GM19463 (cell line): ENCODE results near the gene MAML1.
"Not testable (repeated sequence)": the region's sequence is repeated elsewhere in the genome, so short reads cannot be mapped to it uniquely, and the experiment has no call there.

ENCODE experiments used
- ATAC-seq: cut with Tn5 transposase; IDR thresholded peaks from one replicate; pipeline ENCODE4 v1.9.1; 2021; ENCODE audit warnings: mild to moderate bottlenecking, moderate library complexity; ENCODE audit not compliant: unreplicated experiment

Gene MAML1, protein sequence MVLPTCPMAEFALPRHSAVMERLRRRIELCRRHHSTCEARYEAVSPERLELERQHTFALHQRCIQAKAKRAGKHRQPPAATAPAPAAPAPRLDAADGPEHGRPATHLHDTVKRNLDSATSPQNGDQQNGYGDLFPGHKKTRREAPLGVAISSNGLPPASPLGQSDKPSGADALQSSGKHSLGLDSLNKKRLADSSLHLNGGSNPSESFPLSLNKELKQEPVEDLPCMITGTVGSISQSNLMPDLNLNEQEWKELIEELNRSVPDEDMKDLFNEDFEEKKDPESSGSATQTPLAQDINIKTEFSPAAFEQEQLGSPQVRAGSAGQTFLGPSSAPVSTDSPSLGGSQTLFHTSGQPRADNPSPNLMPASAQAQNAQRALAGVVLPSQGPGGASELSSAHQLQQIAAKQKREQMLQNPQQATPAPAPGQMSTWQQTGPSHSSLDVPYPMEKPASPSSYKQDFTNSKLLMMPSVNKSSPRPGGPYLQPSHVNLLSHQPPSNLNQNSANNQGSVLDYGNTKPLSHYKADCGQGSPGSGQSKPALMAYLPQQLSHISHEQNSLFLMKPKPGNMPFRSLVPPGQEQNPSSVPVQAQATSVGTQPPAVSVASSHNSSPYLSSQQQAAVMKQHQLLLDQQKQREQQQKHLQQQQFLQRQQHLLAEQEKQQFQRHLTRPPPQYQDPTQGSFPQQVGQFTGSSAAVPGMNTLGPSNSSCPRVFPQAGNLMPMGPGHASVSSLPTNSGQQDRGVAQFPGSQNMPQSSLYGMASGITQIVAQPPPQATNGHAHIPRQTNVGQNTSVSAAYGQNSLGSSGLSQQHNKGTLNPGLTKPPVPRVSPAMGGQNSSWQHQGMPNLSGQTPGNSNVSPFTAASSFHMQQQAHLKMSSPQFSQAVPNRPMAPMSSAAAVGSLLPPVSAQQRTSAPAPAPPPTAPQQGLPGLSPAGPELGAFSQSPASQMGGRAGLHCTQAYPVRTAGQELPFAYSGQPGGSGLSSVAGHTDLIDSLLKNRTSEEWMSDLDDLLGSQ

DNA sequence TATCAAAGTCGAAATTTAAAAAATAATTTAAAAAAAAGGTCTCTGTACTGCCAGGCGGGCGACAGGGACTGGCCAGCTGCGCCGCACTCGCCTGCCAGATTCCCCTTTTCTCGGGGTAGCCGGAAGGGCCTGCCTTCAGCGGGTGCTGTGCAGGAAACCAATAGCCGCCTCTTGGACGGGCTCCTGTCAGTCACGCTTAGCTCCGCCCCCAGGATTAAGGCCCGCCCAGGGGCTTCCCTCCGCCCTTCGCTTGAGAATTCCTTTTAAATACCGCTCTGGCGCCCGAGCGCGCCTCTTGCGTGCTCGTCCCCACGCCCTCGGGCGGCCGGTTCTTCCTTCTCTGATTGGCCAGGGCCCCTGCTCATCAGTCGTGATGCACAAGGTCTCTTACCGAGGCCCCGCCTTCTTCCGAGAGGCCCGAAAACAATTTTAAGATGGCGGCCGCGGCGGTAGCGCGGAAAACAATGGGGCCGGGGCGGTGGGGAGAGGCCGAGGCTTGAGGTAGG lies at the start of gene MAML1:
MAML1 (plus strand) TSS at position 411 of the 506 bp plus-strand sequence. CDS start 291 bp downstream, outside the sequence.
- peak; percentile 93 for ATAC-seq

DNA sequence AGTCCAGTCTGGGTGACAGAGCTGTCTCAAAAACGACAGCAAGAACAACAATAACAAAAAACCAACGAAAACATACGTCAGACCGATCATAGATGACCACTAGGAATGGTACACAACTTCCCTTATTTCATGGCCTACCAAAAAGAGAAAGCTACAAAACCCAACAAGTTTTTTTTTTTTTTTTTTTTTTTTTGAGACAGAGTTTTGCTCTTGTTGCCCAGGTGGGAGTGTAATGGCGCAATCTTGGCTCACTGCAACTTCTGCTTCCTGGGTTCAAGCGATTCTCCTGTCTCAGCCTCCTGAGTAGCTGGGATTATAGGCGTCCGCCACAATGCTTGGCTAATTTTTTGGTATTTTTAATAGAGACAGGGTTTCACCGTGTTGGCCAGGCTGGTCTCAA lies 43.4 kb upstream of the MAML1 start:
- not testable (repeated sequence) for ATAC-seq

DNA sequence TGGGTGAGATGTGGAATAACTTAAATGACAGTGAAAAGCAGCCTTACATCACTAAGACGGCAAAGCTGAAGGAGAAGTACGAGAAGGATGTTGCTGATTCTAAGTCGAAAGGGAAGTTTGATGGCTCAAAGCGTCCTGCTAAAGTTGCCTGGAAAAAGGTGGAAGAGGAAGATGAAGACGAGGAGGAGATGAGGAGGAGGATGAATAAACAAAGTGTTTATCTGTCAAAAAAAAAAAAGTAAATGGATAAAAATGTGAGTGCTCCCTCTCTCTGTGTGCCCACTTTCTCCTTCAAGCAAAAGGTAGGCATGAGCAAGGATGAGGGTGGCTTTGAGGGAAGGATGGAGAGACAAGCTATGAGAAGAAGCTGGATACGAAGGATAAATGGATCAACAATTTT lies 38.1 kb upstream of the MAML1 start:
- ATAC-seq, result no peak

DNA sequence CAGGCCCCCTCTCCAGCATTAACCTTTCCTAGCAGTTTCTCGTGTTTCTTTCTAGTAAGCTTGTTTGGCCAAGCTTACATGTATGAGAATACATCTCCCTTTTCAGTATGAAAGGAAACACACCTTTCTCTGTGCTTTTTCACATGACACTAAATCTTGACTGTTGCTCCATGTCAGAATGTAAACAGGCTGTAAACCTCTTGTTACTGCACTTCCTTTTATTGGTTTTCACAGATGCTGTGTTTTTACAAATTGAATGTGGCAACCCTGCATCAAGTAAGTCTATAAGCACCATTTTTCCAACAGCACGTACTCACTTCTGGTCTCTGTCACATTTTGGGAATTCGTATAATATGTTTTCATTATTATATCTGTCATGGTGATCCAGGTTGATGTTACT lies 36.0 kb upstream of the MAML1 start:
- ATAC-seq, result no peak

DNA sequence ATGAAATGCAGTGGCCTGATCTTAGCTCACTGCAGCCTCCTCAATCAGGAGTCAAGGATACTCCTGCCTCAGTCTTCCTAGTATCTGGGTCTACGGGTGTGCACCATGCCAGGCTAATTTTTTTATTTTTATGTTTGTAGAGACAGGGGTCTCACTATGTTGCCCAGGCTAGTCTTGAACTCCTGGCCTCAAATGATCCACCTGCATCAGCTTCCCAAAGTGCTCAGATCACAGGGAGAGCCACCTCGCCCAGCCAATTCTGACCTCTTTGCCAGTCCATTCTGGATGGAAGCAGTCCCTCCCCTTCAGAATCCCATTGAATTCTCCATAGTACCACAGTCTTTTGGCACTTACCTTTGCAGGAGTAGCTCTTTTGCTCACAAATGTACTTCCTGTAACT lies 35.5 kb upstream of the MAML1 start:
- ATAC-seq, result no peak

DNA sequence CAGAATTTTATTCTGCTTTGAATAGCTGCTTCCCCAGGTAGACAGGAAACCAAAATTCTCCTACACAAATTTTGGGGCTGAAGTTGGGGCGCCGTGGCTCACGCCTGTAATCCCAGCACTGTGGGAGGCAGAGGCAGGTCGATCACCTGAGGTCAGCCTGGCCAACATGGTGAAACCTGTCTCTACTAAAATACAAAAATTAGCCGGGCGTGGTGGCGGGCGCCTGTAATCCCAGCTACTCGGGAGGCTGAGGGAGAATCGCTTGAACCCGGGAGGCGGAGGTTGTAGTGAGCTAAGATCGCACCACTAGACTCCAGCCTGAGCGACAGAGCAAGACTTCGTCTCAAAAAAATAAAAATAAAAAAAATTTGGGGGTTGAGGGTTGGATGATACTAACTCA lies 35.1 kb upstream of the MAML1 start:
- not testable (repeated sequence) for ATAC-seq

DNA sequence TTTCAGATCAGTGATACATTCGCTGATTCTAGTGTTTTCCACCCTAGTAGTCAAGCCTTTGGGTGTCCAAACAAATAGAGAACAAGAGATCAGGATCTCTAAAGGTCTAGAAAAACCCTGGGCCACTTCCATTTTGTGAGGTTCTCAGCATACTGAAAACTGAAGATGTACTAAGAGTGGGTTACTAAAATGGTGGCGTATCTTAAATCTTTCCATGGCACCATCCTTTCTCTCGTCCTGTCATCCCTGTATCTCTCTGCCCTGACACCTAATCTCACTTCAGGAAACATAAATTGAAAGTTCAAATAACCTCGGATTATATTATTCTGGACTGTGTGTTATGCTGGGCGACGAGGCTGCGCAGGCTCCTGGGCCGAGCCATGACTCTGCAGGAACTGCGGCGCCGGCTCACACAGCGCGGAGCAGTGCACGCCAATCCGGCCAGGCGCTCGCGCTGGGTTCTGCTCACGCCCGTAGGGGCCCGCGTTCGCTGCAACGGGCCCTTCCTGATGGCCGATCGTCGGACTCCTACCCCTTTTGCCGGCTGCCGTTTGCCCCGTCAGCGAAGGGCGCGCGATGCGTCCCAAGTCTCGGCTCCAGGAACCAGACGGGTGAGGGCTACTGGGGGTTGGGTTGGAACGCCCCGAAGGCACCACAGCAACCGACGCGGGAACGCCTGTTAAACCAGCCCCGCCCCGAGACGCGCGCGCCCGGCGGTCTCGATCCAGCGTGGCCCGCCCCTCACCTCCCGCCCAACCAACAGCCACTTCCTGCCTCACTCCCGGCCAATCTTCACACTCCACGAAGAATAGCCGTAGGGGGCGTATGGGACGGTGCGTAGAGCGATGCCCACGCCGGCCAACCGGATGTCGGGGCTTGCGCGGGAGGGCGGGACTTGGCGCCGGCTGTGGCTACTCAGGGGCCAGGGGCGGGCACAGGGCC lies 34.4 kb upstream of the MAML1 start:
- peak; percentile 83 for ATAC-seq

DNA sequence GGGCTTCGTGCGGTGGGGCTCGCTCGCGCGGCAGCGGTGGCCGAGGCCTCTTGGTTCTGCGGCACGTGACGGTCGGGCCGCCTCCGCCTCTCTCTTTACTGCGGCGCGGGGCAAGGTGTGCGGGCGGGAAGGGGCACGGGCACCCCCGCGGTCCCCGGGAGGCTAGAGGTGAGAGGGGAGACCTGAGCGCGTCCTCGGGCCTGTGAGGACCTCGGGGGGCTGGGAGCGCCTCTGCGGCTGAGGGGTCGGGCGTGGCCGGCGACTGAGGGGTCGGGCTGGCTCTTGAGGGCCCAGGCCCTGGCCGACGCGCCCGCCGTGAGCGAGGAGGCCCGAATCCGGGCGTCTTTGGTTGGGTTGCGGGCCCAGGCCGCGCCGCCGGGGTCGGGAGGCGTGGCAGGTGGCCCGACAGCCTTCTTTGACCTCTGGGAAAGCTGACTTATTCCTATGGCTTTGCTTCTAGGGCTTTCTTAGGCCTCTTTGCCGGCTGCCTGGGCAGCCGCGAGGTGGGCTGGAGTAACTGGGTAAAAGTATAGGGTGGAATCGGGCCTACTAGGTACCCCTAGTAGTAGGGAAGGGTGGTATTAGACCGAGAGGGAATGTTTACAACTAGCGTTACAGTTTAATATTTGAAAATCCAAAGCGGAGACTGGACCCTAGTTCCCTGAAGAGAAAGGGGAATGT lies 33.5 kb upstream of the MAML1 start, which contains the start of gene CANX:
CANX (plus strand) TSS at position 33 of the 681 bp plus-strand sequence. CDS start 6,715 bp downstream, outside the sequence.
- ATAC-seq, result peak; percentile 0

DNA sequence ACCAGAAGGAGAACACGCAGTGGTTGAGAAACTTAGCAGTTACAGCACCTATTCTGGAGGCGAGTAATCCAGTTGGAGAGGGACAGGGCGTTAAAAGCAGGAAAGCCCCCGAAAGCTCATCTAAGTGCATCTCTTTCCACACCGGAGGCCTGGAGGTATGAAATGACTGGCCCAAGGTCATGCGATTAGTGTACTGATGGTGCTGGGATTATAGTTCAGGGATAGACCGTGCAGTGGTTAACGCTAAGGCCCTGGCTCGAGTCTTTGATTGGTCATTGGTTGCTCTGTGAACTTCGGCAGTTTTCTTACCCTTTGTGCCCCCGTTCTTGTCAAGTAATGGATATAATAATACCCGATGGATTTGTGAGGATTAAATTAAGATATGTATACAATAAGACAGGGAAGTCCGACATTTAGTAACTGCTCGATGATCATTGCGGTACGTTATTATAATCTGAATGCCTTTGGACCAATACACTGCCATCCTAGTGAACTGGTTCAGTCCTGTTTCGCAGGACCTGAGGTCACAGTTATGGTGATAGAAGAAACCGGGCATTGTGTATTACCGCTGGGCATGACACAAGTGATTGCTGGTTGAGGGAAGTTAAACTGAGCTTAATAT lies 32.9 kb upstream of the MAML1 start:
- peak; percentile 11 for ATAC-seq

DNA sequence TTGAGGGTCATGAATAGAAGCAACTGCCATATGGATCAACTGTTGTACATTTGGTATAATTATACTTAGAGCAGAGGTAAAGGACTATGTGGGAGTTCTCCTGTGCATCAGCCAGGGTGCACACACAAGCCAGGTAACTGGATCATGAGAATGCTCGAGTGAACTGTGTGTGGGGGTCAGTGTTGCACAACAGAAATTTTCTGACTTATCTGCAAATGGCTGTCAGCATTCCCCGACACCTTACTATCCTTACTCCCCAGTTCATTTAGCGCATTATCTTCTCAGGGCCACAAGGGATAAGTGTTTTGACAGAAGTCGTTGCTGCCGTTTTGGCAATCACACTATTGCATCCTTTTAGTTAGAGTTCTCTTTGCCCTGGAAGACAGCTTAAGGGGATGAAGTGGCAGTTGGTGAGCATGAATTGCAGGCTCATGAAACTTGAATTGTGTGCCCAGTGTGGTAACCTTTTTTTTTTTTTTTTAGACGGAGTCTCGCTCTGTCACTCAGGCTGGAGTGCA lies 32.2 kb upstream of the MAML1 start:
- ATAC-seq, result no peak

DNA sequence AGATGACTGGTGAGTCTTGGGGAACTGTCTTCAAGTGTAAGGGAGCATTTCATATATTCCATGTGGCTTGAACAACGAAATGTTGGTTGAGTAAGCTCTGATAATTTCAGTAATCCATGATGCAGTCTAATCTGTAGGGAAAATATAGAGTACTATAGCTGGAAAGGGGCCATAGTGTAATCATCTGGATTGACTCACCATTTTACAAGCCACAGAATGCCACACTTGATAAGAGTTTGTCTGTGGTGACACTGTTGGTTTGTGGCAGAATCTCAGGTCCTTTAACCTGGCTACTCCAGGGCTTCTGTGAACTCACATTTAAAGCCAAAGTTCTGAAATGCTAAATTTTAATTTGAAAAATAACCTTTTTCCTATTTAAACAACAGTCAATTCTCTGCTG lies 16.3 kb upstream of the MAML1 start:
- no peak for ATAC-seq

DNA sequence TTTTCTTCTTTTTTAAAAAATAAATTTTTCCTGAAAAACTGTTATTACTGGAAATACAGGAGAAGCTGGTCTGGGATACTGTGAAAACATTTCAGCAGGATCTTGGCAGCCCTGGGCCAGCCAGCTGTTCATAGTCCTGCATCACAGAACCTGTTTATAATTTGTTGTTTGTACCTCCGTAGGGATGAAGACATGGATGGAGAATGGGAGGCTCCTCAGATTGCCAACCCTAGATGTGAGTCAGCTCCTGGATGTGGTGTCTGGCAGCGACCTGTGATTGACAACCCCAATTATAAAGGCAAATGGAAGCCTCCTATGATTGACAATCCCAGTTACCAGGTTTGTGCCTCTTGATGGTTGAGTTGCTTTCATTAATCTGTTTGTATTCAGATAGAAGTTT lies 12.4 kb upstream of the MAML1 start:
- ATAC-seq, result no peak

DNA sequence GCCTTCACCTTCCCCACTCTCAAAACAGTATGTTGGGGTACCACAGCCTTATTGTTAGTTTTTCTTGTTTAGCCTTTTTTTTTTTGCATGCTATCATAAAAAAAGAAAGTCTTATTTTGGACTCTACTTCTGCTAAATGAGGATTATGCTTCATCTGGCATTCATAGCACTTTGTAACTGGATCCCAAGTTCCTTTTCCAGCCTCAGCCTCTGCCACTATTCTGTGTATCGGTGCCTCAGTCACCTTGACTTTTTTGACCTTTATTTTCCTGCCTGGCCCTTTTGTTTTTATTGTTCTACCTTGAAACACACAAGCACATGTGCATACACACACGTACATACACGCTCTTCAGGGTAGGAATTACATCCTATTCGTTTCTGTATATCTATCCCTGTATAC lies 8.5 kb upstream of the MAML1 start:
- no peak for ATAC-seq

DNA sequence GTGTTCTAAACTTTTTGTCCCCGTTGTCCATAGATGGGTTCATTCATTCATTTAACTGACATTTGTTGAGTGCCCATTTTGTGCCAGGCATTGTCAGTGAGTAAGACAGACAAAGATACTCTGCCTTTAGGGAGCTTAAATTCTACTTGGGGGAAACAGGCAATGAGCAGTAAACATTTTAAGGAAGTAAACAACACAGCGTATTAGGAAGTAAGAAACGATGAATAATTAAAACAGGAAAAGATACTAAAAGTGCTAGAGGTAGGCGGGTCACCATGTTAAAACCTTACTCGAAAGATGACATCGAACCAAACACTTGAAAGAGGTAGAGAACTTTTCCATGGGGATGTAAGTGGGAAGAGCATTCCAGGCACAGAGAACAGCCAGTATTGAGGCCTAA lies 5.5 kb upstream of the MAML1 start:
- ATAC-seq, result no peak

DNA sequence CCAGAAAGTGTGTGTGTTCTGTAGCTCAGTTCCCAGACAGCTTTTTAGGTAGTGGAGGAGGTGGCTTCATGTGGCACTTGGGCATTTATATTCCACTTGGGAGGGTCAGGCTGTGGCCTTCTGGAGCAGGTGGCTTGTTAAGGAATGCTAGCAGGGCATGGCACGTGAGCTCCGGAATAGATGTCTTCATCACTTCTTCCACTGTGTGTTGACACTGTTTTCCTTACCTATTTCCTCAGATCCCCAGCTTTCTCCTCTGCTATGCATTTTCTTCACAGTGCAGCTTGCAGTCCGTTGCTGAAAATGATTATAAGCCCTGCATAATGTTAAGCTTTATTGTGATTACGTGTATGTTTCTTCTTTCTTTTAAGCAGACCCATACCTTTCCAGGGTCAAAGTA lies 3.3 kb upstream of the MAML1 start:
- no peak for ATAC-seq

DNA sequence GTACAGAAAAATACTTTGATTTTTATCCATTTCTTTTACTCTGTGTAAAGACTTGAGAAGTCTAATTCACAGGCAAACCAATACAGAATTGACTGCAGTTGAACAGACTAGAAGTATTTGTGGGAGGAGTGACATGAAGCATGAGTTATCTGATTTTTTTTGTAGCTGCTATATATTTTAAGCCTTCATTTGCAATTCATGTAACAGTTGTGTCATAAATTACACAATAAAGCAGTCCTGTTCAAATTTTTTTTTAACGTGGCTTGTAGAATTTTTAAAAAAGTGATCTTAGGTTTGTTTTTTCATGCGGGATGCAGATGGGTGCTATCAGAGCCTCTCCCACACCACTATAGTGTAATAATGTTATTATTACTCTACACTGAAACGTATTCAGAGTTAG lies 2.9 kb upstream of the MAML1 start:
- ATAC-seq, result no peak

DNA sequence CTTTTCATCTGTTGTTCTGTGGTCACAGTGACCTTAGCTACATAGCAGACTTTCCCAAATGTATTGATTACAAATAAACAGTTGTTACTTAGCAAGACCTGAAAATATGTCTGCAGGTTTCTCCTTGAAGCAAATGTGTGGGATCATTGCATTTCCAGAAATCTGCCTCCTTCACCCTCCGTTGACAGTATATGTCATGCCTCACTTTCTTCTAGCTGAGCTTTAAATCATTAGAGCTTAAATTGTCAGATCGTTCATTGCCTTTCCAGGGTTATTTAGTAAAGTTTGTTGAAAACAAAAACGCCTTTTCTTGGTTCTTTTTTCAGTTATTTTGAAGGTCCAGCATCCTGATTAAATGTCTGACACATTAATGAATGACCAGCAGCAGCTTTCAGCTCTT lies 2.3 kb upstream of the MAML1 start:
- no peak for ATAC-seq

DNA sequence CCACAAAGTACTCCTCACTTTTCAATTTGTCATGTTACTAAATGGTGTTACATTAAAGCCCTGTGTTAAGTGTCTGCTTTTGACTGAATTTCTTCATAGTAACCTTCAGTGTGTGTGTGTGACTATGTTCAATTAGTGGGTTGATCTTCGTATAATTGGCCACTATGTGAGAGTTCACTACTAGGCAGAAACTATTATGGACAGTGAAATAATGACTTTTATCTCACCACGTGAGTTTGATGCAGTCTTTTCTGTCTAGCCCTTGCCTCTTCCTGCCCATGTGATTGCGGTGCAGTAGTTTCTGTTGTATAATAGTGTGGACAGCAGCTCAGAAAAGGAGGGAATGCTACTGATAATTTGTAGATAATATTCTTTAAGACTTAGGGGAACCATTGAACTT lies 1.8 kb upstream of the MAML1 start:
- no peak for ATAC-seq

DNA sequence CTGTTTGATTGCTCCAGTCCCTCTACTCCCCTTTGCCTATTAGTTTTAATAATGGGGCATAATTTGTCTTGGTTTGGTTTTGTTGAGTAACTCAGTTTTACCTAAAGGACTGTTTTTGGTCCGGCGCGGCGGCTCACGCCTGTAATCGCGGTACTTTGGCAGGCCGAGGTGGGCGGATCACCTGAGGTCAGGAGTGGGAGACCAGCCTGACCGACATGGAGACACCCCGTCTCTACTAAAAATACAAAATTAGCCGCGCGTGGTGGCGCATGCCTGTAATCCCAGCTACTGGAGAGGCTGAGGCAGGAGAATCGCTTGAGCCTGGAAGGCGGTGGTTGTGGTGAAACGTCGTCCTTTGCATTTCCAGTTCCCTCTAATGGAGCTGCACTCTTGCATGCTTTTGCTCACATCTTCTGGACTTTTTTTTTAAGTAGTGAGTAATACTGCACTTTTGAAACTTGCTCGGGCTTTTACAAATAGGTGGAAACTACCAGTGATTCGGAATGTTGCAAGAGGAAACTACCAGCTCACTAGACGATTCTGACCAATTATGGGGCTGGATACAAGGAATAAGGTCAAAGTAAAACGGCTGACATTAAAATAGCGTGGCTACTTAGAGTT lies 721 bp upstream of the MAML1 start:
- peak; percentile 5 for ATAC-seq
